ENCODE results near the gene TESPA1.
"Not testable (repeated sequence)": the region's sequence is repeated elsewhere in the genome, so short reads cannot be mapped to it uniquely, and the experiment has no call there.

TESPA1 gene

GRCh38 chr12:54945082-54945481 is 39.5 kb downstream of the TESPA1 start:
- DNase-seq (ENCODE audit: low read depth) = no peak

- DNase-seq (ENCODE audit: low read depth) = not testable (repeated sequence)
These were observed 41.3 kb downstream of the TESPA1 start for GRCh38 chr12:54943292-54943691.

- DNase-seq (ENCODE audit: low read depth) = no peak
These were observed 42.9 kb downstream of the TESPA1 start for GRCh38 chr12:54941659-54942058.

GRCh38 chr12:54940727-54941315 is 43.7 kb downstream of the TESPA1 start:
- DNase-seq (ENCODE audit: low read depth) = no peak

GRCh38 chr12:54937929-54938328 is 46.6 kb downstream of the TESPA1 start:
- no peak for DNase-seq (ENCODE audit: low read depth)

GRCh38 chr12:54937376-54937775 is 47.2 kb downstream of the TESPA1 start:
- no peak for DNase-seq (ENCODE audit: low read depth)

GRCh38 chr12:54936736-54937135 is 47.8 kb downstream of the TESPA1 start:
- no peak for DNase-seq (ENCODE audit: low read depth)

- no peak for DNase-seq (ENCODE audit: low read depth)
These were observed 49.2 kb downstream of the TESPA1 start for GRCh38 chr12:54935235-54935951.

GRCh38 chr12:54934419-54934818 is 50.1 kb downstream of the TESPA1 start:
- no peak for DNase-seq (ENCODE audit: low read depth)

- no peak for DNase-seq (ENCODE audit: low read depth)
These were observed 51.2 kb downstream of the TESPA1 start for GRCh38 chr12:54933376-54933775.

GRCh38 chr12:54932691-54933090 is 51.9 kb downstream of the TESPA1 start:
- DNase-seq (ENCODE audit: low read depth) = no peak

- no peak for DNase-seq (ENCODE audit: low read depth)
These were observed 52.5 kb downstream of the TESPA1 start for GRCh38 chr12:54932038-54932437.

GRCh38 chr12:54929998-54930397 is 54.6 kb downstream of the TESPA1 start:
- DNase-seq (ENCODE audit: low read depth) = no peak

- DNase-seq (ENCODE audit: low read depth) = no peak
These were observed 58.3 kb downstream of the TESPA1 start for GRCh38 chr12:54926246-54926645.

GRCh38 chr12:54924972-54925707 is 59.4 kb downstream of the TESPA1 start:
- DNase-seq (ENCODE audit: low read depth) = no peak

- DNase-seq (ENCODE audit: low read depth) = no peak
These were observed 67.5 kb downstream of the TESPA1 start for GRCh38 chr12:54917001-54917488.
